HG02642 (cell line): ENCODE results near the gene DMRTB1.
"Not testable (repeated sequence)": the region's sequence is repeated elsewhere in the genome, so short reads cannot be mapped to it uniquely, and the experiment has no call there.

Source experiments
- ATAC-seq: cut with Tn5 transposase; IDR thresholded peaks from one replicate; pipeline ENCODE4 v1.9.1; 2021; ENCODE audit warnings: mild to moderate bottlenecking; ENCODE audit not compliant: unreplicated experiment, poor library complexity

Gene DMRTB1

GRCh38 chr1:53434405-53435007, 24.7 kb upstream of the DMRTB1 start:
- ATAC-seq, result not testable (repeated sequence)

GRCh38 chr1:53435151-53435550, 24.0 kb upstream of the DMRTB1 start:
- ATAC-seq, result no peak

- ATAC-seq, result no peak
Measured at GRCh38 chr1:53438427-53439336, 20.5 kb upstream of the DMRTB1 start.

- ATAC-seq, result no peak
Measured at GRCh38 chr1:53439337-53440207, 19.6 kb upstream of the DMRTB1 start.

- no peak for ATAC-seq
Measured at GRCh38 chr1:53440633-53441032, 18.6 kb upstream of the DMRTB1 start.

- ATAC-seq, result no peak
Measured at GRCh38 chr1:53442299-53442698, 16.9 kb upstream of the DMRTB1 start.

- no peak for ATAC-seq
Measured at GRCh38 chr1:53446051-53446450, 13.1 kb upstream of the DMRTB1 start.

- ATAC-seq, result no peak
Measured at GRCh38 chr1:53447413-53447812, 11.8 kb upstream of the DMRTB1 start.

GRCh38 chr1:53448241-53448841, 10.9 kb upstream of the DMRTB1 start:
- ATAC-seq, result no peak

- no peak for ATAC-seq
Measured at GRCh38 chr1:53449021-53449420, 10.2 kb upstream of the DMRTB1 start.

- ATAC-seq, result no peak
Measured at GRCh38 chr1:53449693-53450092, 9.5 kb upstream of the DMRTB1 start.

GRCh38 chr1:53450225-53450624, 9.0 kb upstream of the DMRTB1 start:
- no peak for ATAC-seq

GRCh38 chr1:53454019-53454418, 5.2 kb upstream of the DMRTB1 start:
- no peak for ATAC-seq

GRCh38 chr1:53455364-53455991, 3.7 kb upstream of the DMRTB1 start:
- no peak for ATAC-seq

GRCh38 chr1:53458634-53459033, 565 bp upstream of the DMRTB1 start:
- no peak for ATAC-seq

- no peak for ATAC-seq
Measured at GRCh38 chr1:53460211-53460634, 1.0 kb downstream of the DMRTB1 start.

GRCh38 chr1:53460666-53461322, 1.6 kb downstream of the DMRTB1 start:
- no peak for ATAC-seq

GRCh38 chr1:53461323-53462044, 2.3 kb downstream of the DMRTB1 start:
- no peak for ATAC-seq

- ATAC-seq, result no peak
Measured at GRCh38 chr1:53462193-53462592, 3.0 kb downstream of the DMRTB1 start.
